ENCODE results near the gene GGT6.

- no peak for TF ChIP-seq EZH2 (IDR thresholded peaks at IDR 0.05; ENCODE audit: insufficient read depth, low read length)
- TF ChIP-seq CTCF (IDR thresholded peaks at IDR 0.05; ENCODE audit: insufficient read depth, low read depth, low read length): no peak
Measured at GRCh38 chr17:4512156-4513112, 47.9 kb downstream of the GGT6 start.

All from astrocyte (in vitro differentiated cells and primary cell).